WI38 (cell line): ENCODE results near the gene FIBP.

Experiments
- H3K4me3 ChIP-seq: 2 replicates; pipeline ENCODE4 v1.5.1; 2011; ENCODE audit warnings: low read depth, mild to moderate bottlenecking, control low read depth, low read length
- TF ChIP-seq, protein P1 (sequence below): IDR thresholded peaks from 2 replicates; pipeline ENCODE4 v1.5.1; 2012; ENCODE audit warnings: low read depth, mild to moderate bottlenecking, control low read depth, low read length

FIBP gene

DNA sequence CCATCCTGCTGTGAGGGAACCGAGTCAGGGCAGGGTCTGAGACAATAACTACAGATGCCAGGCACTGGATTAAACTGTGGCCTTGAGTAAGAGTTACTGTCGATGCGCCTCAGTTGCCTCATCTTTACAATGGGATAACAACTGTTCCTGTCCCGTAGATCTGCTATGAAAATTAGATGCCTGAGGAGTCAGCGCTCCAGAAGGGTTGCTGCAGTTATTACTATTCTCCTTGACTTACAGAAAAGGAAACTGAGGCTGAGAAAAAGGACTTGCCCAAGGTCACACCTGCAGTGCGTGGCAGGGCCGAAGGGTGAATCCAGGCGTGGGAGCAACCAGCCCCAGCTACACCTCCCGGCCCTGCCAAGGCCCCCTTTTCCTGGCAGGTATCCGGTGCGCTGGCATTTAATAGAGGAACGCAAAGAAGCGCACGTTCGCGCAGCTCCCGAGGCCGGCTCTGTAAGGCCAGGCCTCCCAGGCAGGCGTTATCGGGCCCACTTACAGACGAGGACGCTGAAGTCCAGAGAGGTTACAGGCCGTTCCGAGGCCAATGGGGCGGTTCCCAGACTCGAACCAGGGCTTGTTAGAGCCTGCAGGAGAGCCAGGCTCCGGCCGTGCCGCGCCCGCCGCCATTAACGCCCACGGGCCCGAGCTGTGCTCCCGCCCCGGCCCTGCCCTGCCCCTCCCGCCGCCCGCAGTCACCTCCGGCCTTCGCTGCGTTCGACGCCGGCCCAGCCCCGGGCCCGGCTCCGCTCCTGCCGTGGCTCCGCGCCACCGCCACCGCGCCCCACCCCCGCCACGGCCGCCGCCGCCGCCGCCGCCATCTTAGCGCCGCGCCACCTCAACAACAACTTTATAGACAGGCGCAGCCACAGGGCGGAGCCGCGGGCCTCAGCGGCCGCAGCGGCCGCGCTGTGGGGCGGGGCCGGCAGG, 30.2 kb upstream of the FIBP start, which contains the start of gene C11orf68:
C11orf68 (minus strand) TSS at position 852 of the 930 bp plus-strand sequence; CDS start at position 821, 31 bp downstream.
- TF ChIP-seq, protein P1, sequence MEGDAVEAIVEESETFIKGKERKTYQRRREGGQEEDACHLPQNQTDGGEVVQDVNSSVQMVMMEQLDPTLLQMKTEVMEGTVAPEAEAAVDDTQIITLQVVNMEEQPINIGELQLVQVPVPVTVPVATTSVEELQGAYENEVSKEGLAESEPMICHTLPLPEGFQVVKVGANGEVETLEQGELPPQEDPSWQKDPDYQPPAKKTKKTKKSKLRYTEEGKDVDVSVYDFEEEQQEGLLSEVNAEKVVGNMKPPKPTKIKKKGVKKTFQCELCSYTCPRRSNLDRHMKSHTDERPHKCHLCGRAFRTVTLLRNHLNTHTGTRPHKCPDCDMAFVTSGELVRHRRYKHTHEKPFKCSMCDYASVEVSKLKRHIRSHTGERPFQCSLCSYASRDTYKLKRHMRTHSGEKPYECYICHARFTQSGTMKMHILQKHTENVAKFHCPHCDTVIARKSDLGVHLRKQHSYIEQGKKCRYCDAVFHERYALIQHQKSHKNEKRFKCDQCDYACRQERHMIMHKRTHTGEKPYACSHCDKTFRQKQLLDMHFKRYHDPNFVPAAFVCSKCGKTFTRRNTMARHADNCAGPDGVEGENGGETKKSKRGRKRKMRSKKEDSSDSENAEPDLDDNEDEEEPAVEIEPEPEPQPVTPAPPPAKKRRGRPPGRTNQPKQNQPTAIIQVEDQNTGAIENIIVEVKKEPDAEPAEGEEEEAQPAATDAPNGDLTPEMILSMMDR = no peak

DNA sequence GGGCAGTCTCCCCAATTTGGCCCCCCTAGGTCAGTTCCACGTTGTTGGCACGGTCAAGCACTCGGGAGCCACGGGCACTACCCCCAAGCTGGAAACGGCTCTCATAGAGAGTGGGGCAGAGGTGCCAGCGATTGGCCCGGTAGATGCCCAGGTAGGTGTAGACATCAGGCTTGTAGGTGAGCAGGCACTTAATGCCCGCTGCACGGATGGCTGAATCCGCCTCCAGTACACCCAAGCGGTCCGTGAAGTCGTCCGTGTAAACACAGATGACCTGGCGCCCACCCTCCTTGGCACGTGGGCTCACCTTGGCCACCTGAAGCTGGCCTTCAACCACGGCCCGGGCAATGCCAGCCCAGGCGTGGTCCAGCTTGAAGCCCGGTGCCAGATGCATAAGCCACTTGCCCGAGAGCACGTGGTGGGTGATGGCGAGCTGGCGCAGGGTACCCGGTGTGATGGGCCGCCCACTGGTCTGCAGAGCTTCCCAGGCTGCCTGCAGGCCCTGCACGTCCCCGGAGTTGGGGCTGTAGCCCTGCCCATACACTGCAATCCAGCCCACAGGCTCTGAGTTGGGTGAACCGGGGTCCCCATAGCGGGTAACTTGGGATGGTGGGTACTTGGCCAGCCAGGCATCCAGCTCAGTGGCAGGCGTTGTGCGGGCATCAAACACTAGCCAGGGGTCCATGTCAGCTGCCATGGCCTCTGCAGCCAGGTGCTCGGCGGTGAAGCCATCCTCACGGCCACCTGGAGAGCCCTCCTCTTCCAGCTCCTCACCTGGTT, 29.4 kb upstream of the FIBP start:
- H3K4me3 ChIP-seq = peak overlapping the region; percentile 76
- TF ChIP-seq, protein P1 = no peak

More for the DNA sequence above, 30.2 kb upstream of the FIBP start, which contains the start of gene C11orf68:
- H3K4me3 ChIP-seq = peak within 1 kb of the TSS; percentile 84

DNA sequence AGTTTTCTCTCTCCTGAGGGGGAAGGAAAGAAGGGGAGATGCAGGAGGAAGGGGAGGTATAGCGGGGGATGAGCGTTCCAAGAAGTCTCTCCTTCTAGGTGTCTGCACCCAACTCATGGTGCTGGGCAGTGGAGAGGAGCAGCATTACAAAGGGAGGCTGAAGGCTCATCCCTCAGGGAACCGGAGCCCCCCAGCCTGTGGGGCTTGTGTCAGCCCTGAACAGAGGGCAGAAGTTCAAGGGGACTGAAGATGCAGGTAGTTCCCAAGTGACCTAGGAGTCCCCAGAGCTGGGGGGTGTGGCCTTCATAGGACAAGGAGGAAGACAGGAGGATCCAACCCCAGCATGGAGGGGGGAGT, 28.8 kb upstream of the FIBP start:
- peak overlapping the region; percentile 76 for H3K4me3 ChIP-seq

DNA sequence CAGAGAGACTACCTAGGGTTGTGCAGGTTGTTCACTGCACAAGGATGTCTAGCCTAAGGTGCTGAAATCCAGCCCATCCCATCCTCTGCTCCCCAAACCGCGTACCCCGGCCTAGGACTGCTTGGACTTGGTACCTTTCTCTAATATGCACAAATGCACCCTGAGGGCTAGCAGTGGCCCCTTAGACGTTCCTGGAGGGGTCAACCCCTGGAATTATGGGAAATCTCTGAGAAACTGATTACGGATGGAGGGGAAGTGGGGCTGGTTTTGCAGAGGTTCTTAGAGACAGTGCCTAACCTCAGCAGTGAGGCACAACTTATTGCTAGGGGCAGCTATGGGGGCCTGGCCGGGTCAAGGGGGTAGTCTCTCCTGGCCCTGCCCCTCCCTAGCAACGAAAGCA, 28.1 kb upstream of the FIBP start:
- TF ChIP-seq, protein P1 = no peak
- H3K4me3 ChIP-seq = peak overlapping the region; percentile 76

More for the DNA sequence above, 28.8 kb upstream of the FIBP start:
- TF ChIP-seq, protein P1 = no peak

DNA sequence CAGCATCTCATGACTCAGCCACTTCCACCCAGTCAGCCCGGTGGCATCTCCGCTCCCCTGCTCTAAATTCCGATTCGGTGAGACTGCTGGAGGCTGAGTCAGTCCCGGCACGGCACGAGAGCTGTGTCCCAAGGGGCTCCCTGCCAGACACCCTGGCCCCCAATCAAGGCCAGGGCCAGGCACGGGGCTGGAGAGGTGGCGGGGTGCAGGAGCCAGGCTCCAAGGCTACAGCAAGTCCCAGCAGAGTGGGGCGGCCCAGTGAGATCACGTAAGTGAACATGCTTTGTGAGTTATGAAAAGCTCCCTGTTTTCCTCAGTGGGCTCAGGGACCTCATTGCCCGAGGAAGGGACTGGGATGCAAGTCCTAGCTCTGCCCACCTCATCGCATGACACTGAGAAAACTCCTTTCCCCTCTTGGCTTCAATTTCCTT, 27.6 kb upstream of the FIBP start:
- TF ChIP-seq, protein P1 = no peak
- peak overlapping the region; percentile 76 for H3K4me3 ChIP-seq

DNA sequence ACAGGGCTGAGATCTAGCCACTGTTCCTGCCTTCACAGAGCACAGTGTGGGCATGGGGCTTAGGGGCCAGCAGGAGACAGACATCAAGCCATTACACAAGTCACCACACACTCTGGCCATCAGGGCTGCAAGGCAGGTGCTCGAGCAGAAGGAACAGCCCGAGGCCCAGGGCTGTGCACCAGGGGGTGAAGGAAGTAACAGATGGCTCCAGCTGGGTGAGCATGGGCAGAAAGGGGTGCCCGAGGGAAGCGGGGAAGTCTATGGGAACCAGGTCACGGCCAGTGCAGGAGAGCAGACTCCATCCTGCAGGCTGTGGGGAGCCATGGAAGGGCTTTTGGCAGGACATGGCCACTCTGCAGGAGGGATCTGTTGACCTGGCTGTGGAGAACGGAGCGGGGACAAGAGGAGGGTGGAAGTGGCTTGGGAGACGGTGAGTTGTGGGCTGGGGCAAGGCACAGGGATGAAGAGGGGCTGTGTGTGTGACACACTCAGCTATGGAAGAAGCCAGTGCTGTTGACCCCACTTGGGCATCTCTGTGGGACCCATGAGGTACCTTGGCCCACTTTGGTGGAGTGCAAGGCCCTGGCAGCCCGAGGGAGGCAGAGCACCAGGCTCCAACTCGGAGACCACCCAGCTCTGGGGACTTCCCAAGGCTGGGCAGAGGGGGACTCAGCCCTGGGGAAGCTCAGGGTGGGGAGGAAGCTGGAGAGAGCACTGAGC, 27.0 kb upstream of the FIBP start:
- TF ChIP-seq, protein P1 = no peak
- no peak overlapping the region for H3K4me3 ChIP-seq
